Astrocyte (in vitro differentiated cells and primary cell): ENCODE measurements around the gene IFT80. TPM values are rescaled to one million over a fixed set of nuclear protein-coding genes. Genes with fewer than 3 reads are reported as not detected.

Source experiments
- DNase-seq: peaks from one replicate; pipeline ENCODE4 v3.0.0-alpha.2; 2010; ENCODE audit warnings: low read depth
- FAIRE-seq: peaks from 2 replicates; lab custom pipeline; 2011; peaks lifted over from hg19 to GRCh38; lab: Jason Lieb, UNC
- H2AFZ ChIP-seq: 2 replicates; pipeline ENCODE4 v1.6.0; 2012; ENCODE audit warnings: low read depth, low read length, inconsistent platforms
- H3K27ac ChIP-seq: 2 replicates; pipeline ENCODE4 v1.5.1; 2011; ENCODE audit warnings: low read depth, low read length, inconsistent platforms
- H3K27me3 ChIP-seq: 2 replicates; pipeline ENCODE4 v1.6.0; 2011; ENCODE audit warnings: low read length, inconsistent platforms; ENCODE audit not compliant: insufficient read depth
- H3K36me3 ChIP-seq: 2 replicates; pipeline ENCODE4 v1.5.1; 2011; ENCODE audit warnings: low read length, inconsistent platforms; ENCODE audit not compliant: insufficient read depth
- H3K4me1 ChIP-seq: 2 replicates; pipeline ENCODE4 v1.5.1; 2011; ENCODE audit warnings: low read length, inconsistent platforms; ENCODE audit not compliant: insufficient read depth
- H3K4me2 ChIP-seq: 2 replicates; pipeline ENCODE4 v1.6.0; 2012; ENCODE audit warnings: low read length, inconsistent platforms
- H3K4me3 ChIP-seq: 2 replicates; pipeline ENCODE4 v1.5.1; 2011; ENCODE audit warnings: low read depth, mild to moderate bottlenecking, low read length, inconsistent platforms; ENCODE audit not compliant: insufficient read depth
- H3K79me2 ChIP-seq: 2 replicates; pipeline ENCODE4 v1.6.0; 2012; ENCODE audit warnings: mild to moderate bottlenecking, low read length, inconsistent platforms; ENCODE audit not compliant: insufficient read depth
- H3K9ac ChIP-seq: 2 replicates; pipeline ENCODE4 v1.6.0; 2012; ENCODE audit warnings: mild to moderate bottlenecking, low read length, inconsistent platforms
- H3K9me3 ChIP-seq: 2 replicates; pipeline ENCODE4 v1.5.1; 2012; ENCODE audit warnings: low read depth, mild to moderate bottlenecking, low read length, inconsistent platforms; ENCODE audit not compliant: insufficient read depth
- H4K20me1 ChIP-seq: 2 replicates; pipeline ENCODE4 v1.6.0; 2012; ENCODE audit warnings: low read length, inconsistent platforms; ENCODE audit not compliant: insufficient read depth
- H3K27ac Mint-ChIP-seq: one replicate; pipeline ENCODE4 v1.8.0; 2021; ENCODE audit warnings: mild to moderate bottlenecking, mixed read lengths; ENCODE audit not compliant: unreplicated experiment
- H3K27me3 Mint-ChIP-seq: one replicate; pipeline ENCODE4 v1.8.0; 2021; ENCODE audit warnings: low read depth, mixed read lengths; ENCODE audit not compliant: unreplicated experiment
- H3K36me3 Mint-ChIP-seq: one replicate; pipeline ENCODE4 v1.8.0; 2021; ENCODE audit warnings: low read depth, mixed read lengths; ENCODE audit not compliant: unreplicated experiment
- H3K4me1 Mint-ChIP-seq: one replicate; pipeline ENCODE4 v1.8.0; 2021; ENCODE audit warnings: low read depth, mixed read lengths; ENCODE audit not compliant: unreplicated experiment
- H3K4me3 Mint-ChIP-seq: one replicate; pipeline ENCODE4 v1.8.0; 2021; ENCODE audit warnings: mild to moderate bottlenecking, moderate library complexity, mixed read lengths; ENCODE audit not compliant: unreplicated experiment
- H3K9me3 Mint-ChIP-seq: one replicate; pipeline ENCODE4 v1.8.0; 2021; ENCODE audit warnings: mild to moderate bottlenecking, mixed read lengths; ENCODE audit not compliant: unreplicated experiment
- EZH2 ChIP-seq: IDR thresholded peaks from 2 replicates; pipeline ENCODE4 v1.6.1; 2012; ENCODE audit warnings: mild to moderate bottlenecking, low read length, inconsistent platforms; ENCODE audit not compliant: insufficient read depth
- total RNA-seq: library from RNA; stranded (reverse); gene quantifications from 2 replicates; pipeline ENCODE4 v1.2.1, GENCODE V29; 2021
- TF ChIP-seq, protein P1 (sequence below): IDR thresholded peaks from 2 replicates; pipeline ENCODE4 v1.5.1; 2011; ENCODE audit warnings: low read depth, mild to moderate bottlenecking, inconsistent platforms, low read length, moderate library complexity; ENCODE audit not compliant: insufficient read depth

Gene IFT80
- total RNA-seq, 1 donor from 2014 or later = 27.3 TPM

DNA sequence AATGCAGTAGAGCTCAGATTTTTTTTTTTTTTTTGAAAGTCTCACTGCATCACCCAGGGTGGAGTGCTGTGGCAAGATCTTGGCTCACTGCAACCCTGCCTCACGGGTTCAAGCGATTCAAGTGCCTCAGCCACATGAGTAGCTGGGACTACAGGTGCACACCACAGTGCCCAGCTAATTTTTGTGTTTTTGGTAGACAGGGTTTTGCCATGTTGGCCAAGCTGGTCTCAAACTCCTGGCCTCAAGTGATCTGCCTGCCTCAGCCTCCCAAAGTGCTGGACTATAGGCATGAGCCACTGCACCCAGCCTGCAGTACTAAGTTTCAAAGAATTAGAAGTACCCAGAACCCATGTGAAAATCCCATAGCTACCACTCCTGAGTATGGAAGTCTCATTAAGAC lies 36.1 kb upstream of the IFT80 start:
- no peak for FAIRE-seq
- H3K4me3 Mint-ChIP-seq = no peak overlapping the region

DNA sequence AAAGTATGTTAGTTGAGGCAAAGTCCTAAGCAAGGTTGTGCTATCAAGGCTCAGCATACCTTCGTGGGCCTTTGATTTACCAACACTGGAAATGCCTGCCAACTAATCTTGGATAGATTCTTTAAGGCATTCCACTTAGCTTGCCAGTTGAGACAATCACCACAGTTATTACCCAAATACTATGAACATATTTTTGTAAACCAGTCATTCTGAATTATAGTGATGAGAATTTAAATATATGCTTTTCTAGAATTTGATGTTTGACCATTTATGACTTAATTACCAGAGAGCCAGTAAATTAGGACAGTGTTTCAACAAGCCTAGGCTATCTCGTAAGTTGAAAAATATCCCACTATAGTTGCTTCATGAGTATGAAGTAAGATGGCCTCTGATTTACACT lies 35.0 kb upstream of the IFT80 start:
- Histone ChIP-seq H3K36me3 (peaks cover 50% of the 10 kb centered on the region), H3K9ac (no peak overlapping the region), H3K4me3 (no peak overlapping the region), H2AFZ (no peak overlapping the region), H4K20me1 (no peaks in the 10 kb centered on the region), H3K4me2 (no peak overlapping the region), H3K27ac (no peak overlapping the region), H3K4me1 (no peaks in the 10 kb centered on the region), H3K9me3 (no peaks in the 10 kb centered on the region), H3K27me3 (no peaks in the 10 kb centered on the region), H3K79me2 (peaks cover 74% of the 10 kb centered on the region)
- Mint-ChIP-seq H3K9me3 (no peaks in the 10 kb centered on the region), H3K27ac (no peak overlapping the region), H3K27me3 (no peaks in the 10 kb centered on the region), H3K36me3 (peaks cover 8% of the 10 kb centered on the region), H3K4me3 (no peak overlapping the region), H3K4me1 (peaks cover 3% of the 10 kb centered on the region)
- FAIRE-seq (peak; percentile 71), DNase-seq (peak; percentile 66)
- TF ChIP-seq EZH2 = no peak
- TF ChIP-seq, protein P1, sequence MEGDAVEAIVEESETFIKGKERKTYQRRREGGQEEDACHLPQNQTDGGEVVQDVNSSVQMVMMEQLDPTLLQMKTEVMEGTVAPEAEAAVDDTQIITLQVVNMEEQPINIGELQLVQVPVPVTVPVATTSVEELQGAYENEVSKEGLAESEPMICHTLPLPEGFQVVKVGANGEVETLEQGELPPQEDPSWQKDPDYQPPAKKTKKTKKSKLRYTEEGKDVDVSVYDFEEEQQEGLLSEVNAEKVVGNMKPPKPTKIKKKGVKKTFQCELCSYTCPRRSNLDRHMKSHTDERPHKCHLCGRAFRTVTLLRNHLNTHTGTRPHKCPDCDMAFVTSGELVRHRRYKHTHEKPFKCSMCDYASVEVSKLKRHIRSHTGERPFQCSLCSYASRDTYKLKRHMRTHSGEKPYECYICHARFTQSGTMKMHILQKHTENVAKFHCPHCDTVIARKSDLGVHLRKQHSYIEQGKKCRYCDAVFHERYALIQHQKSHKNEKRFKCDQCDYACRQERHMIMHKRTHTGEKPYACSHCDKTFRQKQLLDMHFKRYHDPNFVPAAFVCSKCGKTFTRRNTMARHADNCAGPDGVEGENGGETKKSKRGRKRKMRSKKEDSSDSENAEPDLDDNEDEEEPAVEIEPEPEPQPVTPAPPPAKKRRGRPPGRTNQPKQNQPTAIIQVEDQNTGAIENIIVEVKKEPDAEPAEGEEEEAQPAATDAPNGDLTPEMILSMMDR = no peak

More for the DNA sequence above, 36.1 kb upstream of the IFT80 start:
- no peak for DNase-seq
- H3K27me3 Mint-ChIP-seq = no peaks in the 10 kb centered on the region
- peaks cover 3% of the 10 kb centered on the region for H3K4me1 Mint-ChIP-seq
- no peak overlapping the region for H3K27ac ChIP-seq
- no peak overlapping the region for H3K4me2 ChIP-seq
- H3K79me2 ChIP-seq = peaks cover 80% of the 10 kb centered on the region
- H3K9me3 ChIP-seq = no peaks in the 10 kb centered on the region
- peaks cover 48% of the 10 kb centered on the region for H3K36me3 ChIP-seq
- no peaks in the 10 kb centered on the region for H3K4me1 ChIP-seq
- H3K36me3 Mint-ChIP-seq = peaks cover 8% of the 10 kb centered on the region
- H2AFZ ChIP-seq = no peak overlapping the region
- no peak overlapping the region for H3K4me3 ChIP-seq
- H4K20me1 ChIP-seq = no peaks in the 10 kb centered on the region
- H3K27ac Mint-ChIP-seq = no peak overlapping the region
- H3K9me3 Mint-ChIP-seq = no peaks in the 10 kb centered on the region
- H3K9ac ChIP-seq = no peak overlapping the region
- H3K27me3 ChIP-seq = no peaks in the 10 kb centered on the region
- TF ChIP-seq, protein P1 = no peak
- no peak for TF ChIP-seq EZH2

DNA sequence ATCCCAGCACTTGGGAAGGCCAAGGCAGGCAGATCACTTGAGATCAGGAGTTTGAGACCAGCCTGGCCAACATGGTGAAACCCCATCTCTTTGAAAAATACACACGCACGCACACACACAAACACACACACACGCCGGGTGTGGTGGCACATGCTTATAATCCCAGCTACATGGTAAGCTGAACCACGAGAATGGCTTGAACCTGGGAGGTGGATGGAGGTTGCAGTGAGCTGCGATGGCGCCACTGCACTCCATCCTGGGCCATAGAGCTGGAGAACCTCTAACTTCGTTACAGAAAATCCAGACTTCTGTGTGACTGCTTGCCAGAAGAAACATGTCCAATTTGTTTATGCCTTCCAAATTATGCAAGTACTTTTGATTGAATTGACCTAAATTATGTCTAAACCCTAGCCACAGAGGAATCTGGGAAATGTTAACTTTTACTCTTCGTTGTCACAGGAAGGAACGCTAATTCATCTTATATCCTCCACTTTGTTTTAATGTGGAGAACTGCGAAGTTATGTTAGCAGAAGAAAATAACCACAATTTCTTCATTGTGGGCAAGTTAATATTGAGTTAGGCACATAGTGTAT lies 28.9 kb upstream of the IFT80 start:
- H3K27ac Mint-ChIP-seq = no peak overlapping the region
- peaks cover 66% of the 10 kb centered on the region for H3K36me3 ChIP-seq
- H3K4me3 ChIP-seq = no peak overlapping the region
- H3K9me3 ChIP-seq = no peaks in the 10 kb centered on the region
- no peak overlapping the region for H3K4me2 ChIP-seq
- H3K9ac ChIP-seq = no peak overlapping the region
- no peak overlapping the region for H3K4me3 Mint-ChIP-seq
- TF ChIP-seq, protein P1 = no peak
- TF ChIP-seq EZH2 = no peak
- peaks cover 5% of the 10 kb centered on the region for H3K36me3 Mint-ChIP-seq
- no peaks in the 10 kb centered on the region for H3K27me3 Mint-ChIP-seq
- no peak for FAIRE-seq
- no peaks in the 10 kb centered on the region for H3K4me1 Mint-ChIP-seq
- DNase-seq = no peak
- H2AFZ ChIP-seq = no peak overlapping the region
- H3K79me2 ChIP-seq = peaks cover 58% of the 10 kb centered on the region
- no peak overlapping the region for H3K27ac ChIP-seq
- H3K9me3 Mint-ChIP-seq = no peaks in the 10 kb centered on the region
- no peaks in the 10 kb centered on the region for H3K27me3 ChIP-seq
- no peaks in the 10 kb centered on the region for H3K4me1 ChIP-seq
- no peaks in the 10 kb centered on the region for H4K20me1 ChIP-seq
